Fibroblast of lung (primary cell): ENCODE measurements around the gene HMGCS1. TPM values are rescaled to one million over a fixed set of nuclear protein-coding genes. Genes with fewer than 3 reads are reported as not detected.

Experiments
- DNase-seq, 2 donors: peaks; one replicate each; pipeline versions ENCODE4 v3.0.0 to v3.0.0-alpha.2; 2010; ENCODE audit warnings: low read depth in 2 of 2
- H2AFZ ChIP-seq: 2 replicates; pipeline ENCODE4 v1.5.1; 2012; ENCODE audit warnings: low read length, control low read depth, inconsistent platforms
- H3K27ac ChIP-seq: 2 replicates; pipeline ENCODE4 v1.5.1; 2011; ENCODE audit warnings: low read length, control low read depth; ENCODE audit not compliant: insufficient read depth
- H3K27me3 ChIP-seq: 2 replicates; pipeline ENCODE4 v1.5.1; 2011; ENCODE audit warnings: mild to moderate bottlenecking, low read length; ENCODE audit not compliant: control insufficient read depth, insufficient read depth
- H3K36me3 ChIP-seq: 2 replicates; pipeline ENCODE4 v1.5.1; 2011; ENCODE audit warnings: low read length; ENCODE audit not compliant: control insufficient read depth, insufficient read depth
- H3K4me1 ChIP-seq: 2 replicates; pipeline ENCODE4 v1.5.1; 2011; ENCODE audit warnings: low read length; ENCODE audit not compliant: control insufficient read depth, insufficient read depth; ENCODE audit errors: extremely low read depth
- H3K4me2 ChIP-seq: 2 replicates; pipeline ENCODE4 v1.5.1; 2011; ENCODE audit warnings: low read length, control low read depth; ENCODE audit not compliant: insufficient read depth; ENCODE audit errors: extremely low read depth
- H3K4me3 ChIP-seq, 4 experiments: fragments of 200-600 bp in 1 of 4; sonication (generic) in 1 of 4; replicated peaks in 1 of 4; 2 replicates each; pipeline ENCODE4 v1.5.1; 2011 to 2016; ENCODE audit warnings: low read length in 4 of 4, low read depth in 3 of 4, mild to moderate bottlenecking in 3 of 4, control low read depth in 2 of 4, inconsistent platforms in 1 of 4, mixed read lengths in 1 of 4; ENCODE audit not compliant: insufficient read depth in 1 of 4; ENCODE audit errors: control extremely low read depth in 1 of 4
- H3K79me2 ChIP-seq: 2 replicates; pipeline ENCODE4 v1.5.1; 2012; ENCODE audit warnings: mild to moderate bottlenecking, low read length, inconsistent platforms; ENCODE audit not compliant: control insufficient read depth, insufficient read depth
- H3K9ac ChIP-seq: 2 replicates; pipeline ENCODE4 v1.5.1; 2011; ENCODE audit warnings: mild to moderate bottlenecking, low read length, control low read depth; ENCODE audit not compliant: insufficient read depth
- H3K9me3 ChIP-seq: 2 replicates; pipeline ENCODE4 v1.5.1; 2012; ENCODE audit warnings: low read depth, low read length; ENCODE audit not compliant: control insufficient read depth, insufficient read depth
- H4K20me1 ChIP-seq: 2 replicates; pipeline ENCODE4 v1.5.1; 2011; ENCODE audit warnings: low read length; ENCODE audit not compliant: control insufficient read depth, insufficient read depth; ENCODE audit errors: extremely low read depth
- EZH2 ChIP-seq: IDR thresholded peaks from 2 replicates; pipeline ENCODE4 v1.5.1; 2012; ENCODE audit warnings: low read length, control low read depth, mild to moderate bottlenecking; ENCODE audit errors: missing control alignments
- polyA plus RNA-seq, 2 donors: library from polyadenylated mRNA; depleted of rRNA in 1 of 2; stranded (reverse) in 1 of 2; unstranded in 1 of 2; fragments of >200 nt; gene quantifications; 2 replicates each; pipeline ENCODE4 v1.2.1, GENCODE V29; 2011 to 2012; ENCODE audit warnings: missing spikeins in 1 of 2
- total RNA-seq: library from RNA; depleted of rRNA; stranded (reverse); fragments of >200 nt; gene quantifications from 2 replicates; pipeline ENCODE4 v1.2.1, GENCODE V29; 2014
- TF ChIP-seq, protein P1 (sequence below), 2 donors: IDR thresholded peaks in 1 of 2; conservative IDR thresholded peaks in 1 of 2; 1 replicate in 1 of 2; 2 replicates in 1 of 2; pipeline ENCODE4 v1.5.1; 2011 to 2012; ENCODE audit warnings: low read length in 2 of 2, control low read depth in 1 of 2, inconsistent platforms in 1 of 2, low read depth in 1 of 2, mild to moderate bottlenecking in 1 of 2

The HMGCS1 gene
- total and polyA plus RNA-seq, 2 donors (not counting 1 experiment from before 2014, with no cell fraction given), result 203 to 253 TPM

- DNase-seq, result no peak
- H3K9ac ChIP-seq, result no peak overlapping the region
- no peak overlapping the region for H3K4me2 ChIP-seq
- H3K36me3 ChIP-seq, result no peaks in the 10 kb centered on the region
- no peaks in the 10 kb centered on the region for H3K79me2 ChIP-seq
- no peak overlapping the region for H3K27ac ChIP-seq
- no peak for TF ChIP-seq EZH2
- TF ChIP-seq, protein P1, sequence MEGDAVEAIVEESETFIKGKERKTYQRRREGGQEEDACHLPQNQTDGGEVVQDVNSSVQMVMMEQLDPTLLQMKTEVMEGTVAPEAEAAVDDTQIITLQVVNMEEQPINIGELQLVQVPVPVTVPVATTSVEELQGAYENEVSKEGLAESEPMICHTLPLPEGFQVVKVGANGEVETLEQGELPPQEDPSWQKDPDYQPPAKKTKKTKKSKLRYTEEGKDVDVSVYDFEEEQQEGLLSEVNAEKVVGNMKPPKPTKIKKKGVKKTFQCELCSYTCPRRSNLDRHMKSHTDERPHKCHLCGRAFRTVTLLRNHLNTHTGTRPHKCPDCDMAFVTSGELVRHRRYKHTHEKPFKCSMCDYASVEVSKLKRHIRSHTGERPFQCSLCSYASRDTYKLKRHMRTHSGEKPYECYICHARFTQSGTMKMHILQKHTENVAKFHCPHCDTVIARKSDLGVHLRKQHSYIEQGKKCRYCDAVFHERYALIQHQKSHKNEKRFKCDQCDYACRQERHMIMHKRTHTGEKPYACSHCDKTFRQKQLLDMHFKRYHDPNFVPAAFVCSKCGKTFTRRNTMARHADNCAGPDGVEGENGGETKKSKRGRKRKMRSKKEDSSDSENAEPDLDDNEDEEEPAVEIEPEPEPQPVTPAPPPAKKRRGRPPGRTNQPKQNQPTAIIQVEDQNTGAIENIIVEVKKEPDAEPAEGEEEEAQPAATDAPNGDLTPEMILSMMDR (conservative IDR thresholded peaks at IDR 0.05 in 1 of 2, IDR thresholded peaks at IDR 0.05 in 1 of 2; ENCODE audit: low read depth in 1 of 2, low read length in 2 of 2), result no peak
- H3K4me1 ChIP-seq, result no peaks in the 10 kb centered on the region
- no peaks in the 10 kb centered on the region for H3K9me3 ChIP-seq
- H3K27me3 ChIP-seq, result peaks cover 8% of the 10 kb centered on the region
- H4K20me1 ChIP-seq, result no peaks in the 10 kb centered on the region
- H2AFZ ChIP-seq, result no peak overlapping the region
- no peak overlapping the region for H3K4me3 ChIP-seq
Measured at GRCh38 chr5:43251754-43252153, 61.5 kb downstream of the HMGCS1 start.

DNA sequence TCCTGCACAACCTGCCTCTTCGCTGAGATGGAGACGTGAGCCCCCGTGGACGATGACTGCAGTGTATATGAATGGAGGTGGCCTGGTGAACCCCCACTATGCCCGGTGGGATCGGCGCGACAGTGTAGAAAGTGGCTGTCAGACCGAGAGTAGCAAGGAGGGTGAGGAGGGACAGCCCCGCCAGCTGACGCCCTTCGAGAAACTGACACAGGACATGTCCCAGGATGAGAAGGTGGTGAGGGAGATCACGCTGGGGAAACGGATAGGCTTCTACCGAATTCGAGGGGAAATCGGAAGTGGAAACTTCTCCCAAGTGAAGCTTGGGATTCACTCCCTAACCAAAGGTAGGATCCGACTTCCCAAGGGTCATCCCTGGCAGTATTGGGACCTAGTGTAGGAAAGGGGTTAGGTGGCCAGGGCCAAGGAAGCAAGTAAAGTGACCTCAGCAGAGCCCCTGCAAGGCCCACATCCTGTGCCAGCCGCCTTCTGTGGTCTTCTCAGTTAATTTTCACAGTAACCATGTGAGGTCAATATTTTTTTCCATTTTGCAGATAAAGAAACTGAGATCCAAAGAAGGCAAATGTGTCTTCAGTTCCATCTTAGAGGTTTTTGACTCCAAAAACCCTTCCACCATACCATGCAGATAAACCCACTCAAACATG, 67.4 kb downstream of the HMGCS1 start:
- no peak for TF ChIP-seq EZH2
- TF ChIP-seq, protein P1 (conservative IDR thresholded peaks at IDR 0.05 in 1 of 2, IDR thresholded peaks at IDR 0.05 in 1 of 2; ENCODE audit: low read depth in 1 of 2, low read length in 2 of 2), result no peak
- H3K27ac ChIP-seq, result no peak overlapping the region

DNA sequence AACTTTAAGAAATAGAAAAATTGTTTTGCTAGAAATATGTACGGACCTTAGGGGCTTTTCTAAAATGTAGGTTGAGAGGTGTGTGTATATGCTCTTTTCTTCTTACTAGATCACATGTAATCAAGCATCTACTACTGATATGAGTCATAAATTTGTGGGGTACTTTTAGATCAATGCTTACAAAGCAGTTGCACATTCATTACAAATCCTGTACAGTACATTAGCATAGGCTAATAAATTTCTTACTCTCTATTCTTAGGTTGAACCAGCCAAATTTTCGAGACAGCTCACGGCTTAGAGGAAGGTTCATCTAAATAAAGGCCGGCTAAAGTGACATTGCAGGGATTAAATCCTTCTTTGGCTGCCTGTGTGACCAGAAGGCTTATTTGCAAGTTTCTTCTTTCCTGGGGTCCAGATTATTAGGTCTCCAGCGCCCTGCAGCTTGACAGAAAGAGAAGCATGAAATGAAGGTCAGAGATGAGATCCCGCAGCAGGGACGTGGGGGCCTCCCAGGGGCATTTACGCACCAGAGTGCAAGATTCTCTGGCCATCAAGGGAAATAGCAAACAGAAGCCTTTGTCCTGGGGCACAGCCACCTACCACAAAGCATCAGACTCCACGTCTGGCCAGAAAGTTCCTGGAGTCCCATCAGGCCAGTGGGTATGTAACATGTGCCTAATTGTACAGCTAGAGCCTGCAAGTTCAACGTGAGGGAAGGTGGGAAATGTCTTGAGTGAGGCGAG, 68.2 kb downstream of the HMGCS1 start:
- Histone ChIP-seq H3K36me3 (no peaks in the 10 kb centered on the region), H3K4me2 (no peak overlapping the region), H2AFZ (no peak overlapping the region), H3K4me3 (no peak overlapping the region), H3K9me3 (no peaks in the 10 kb centered on the region), H3K9ac (no peak overlapping the region), H4K20me1 (no peaks in the 10 kb centered on the region), H3K79me2 (no peaks in the 10 kb centered on the region), H3K4me1 (no peaks in the 10 kb centered on the region), H3K27me3 (no peaks in the 10 kb centered on the region), H3K27ac (no peak overlapping the region)
- TF ChIP-seq EZH2, result no peak
- TF ChIP-seq, protein P1 (conservative IDR thresholded peaks at IDR 0.05 in 1 of 2, IDR thresholded peaks at IDR 0.05 in 1 of 2; ENCODE audit: low read depth in 1 of 2, low read length in 2 of 2), result no peak
- no peak for DNase-seq

More for the DNA sequence above, 67.4 kb downstream of the HMGCS1 start:
- no peak overlapping the region for H3K4me3 ChIP-seq
- H3K9ac ChIP-seq, result no peak overlapping the region
- no peaks in the 10 kb centered on the region for H3K9me3 ChIP-seq
- H3K4me2 ChIP-seq, result no peak overlapping the region
- DNase-seq, result no peak
- no peaks in the 10 kb centered on the region for H3K36me3 ChIP-seq
- H3K79me2 ChIP-seq, result no peaks in the 10 kb centered on the region
- no peaks in the 10 kb centered on the region for H4K20me1 ChIP-seq
- no peaks in the 10 kb centered on the region for H3K27me3 ChIP-seq
- H2AFZ ChIP-seq, result no peak overlapping the region
- H3K4me1 ChIP-seq, result no peaks in the 10 kb centered on the region
